HepG2 (cell line): ENCODE results near the gene NRGN. TPM values are rescaled to one million over a fixed set of nuclear protein-coding genes. Genes with fewer than 3 reads are reported as not detected.

Experiments
- BCL6 ChIP-seq: IDR thresholded peaks from 2 replicates; pipeline ENCODE4 v1.6.1; 2016; ENCODE audit warnings: missing genetic modification reagents, missing compliant biosample characterization
- CENPT ChIP-seq: sonication (generic); formaldehyde crosslinking; IDR thresholded peaks from 2 replicates; pipeline ENCODE4 v1.8.0; 2022; ENCODE audit warnings: low read depth, mild to moderate bottlenecking, moderate library complexity, missing genetic modification reagents
- HIVEP1 ChIP-seq: sonication (generic); formaldehyde crosslinking; IDR thresholded peaks from 2 replicates; pipeline ENCODE4 v1.4.0; 2020; ENCODE audit warnings: mild to moderate bottlenecking, missing genetic modification reagents
- IRF2 ChIP-seq: IDR thresholded peaks from 2 replicates; pipeline ENCODE4 v1.6.1; 2018; ENCODE audit warnings: missing genetic modification reagents, missing compliant biosample characterization
- MAFF ChIP-seq: IDR thresholded peaks from 2 replicates; pipeline ENCODE4 v1.6.1; 2011; ENCODE audit warnings: low read depth, low read length, improper control_type of control experiment
- MXD3 ChIP-seq: IDR thresholded peaks from 2 replicates; pipeline ENCODE4 v1.6.1; 2016; ENCODE audit warnings: mild to moderate bottlenecking, missing biosample characterization, missing genetic modification reagents
- NFKB2 ChIP-seq: sonication (generic); formaldehyde crosslinking; IDR thresholded peaks from 2 replicates; pipeline ENCODE4 v1.4.0; 2020; ENCODE audit warnings: missing genetic modification reagents, borderline replicate concordance
- SKI ChIP-seq: fragments of 450-650 bp; IDR thresholded peaks from one replicate; pipeline ENCODE4 v1.6.1; 2018; ENCODE audit warnings: mild to moderate bottlenecking; ENCODE audit not compliant: partially characterized antibody
- SMAD9 ChIP-seq: sonication (generic); formaldehyde crosslinking; IDR thresholded peaks from 2 replicates; pipeline ENCODE4 v1.5.1; 2020; ENCODE audit warnings: mild to moderate bottlenecking, missing genetic modification reagents
- SYNCRIP ChIP-seq: fragments of 200-400 bp; formaldehyde crosslinking; IDR thresholded peaks from 2 replicates; pipeline ENCODE4 v1.6.1; 2018; ENCODE audit warnings: mild to moderate bottlenecking, low read depth, low read length; ENCODE audit not compliant: insufficient read depth
- THYN1 ChIP-seq: sonication (generic); formaldehyde crosslinking; IDR thresholded peaks from 2 replicates; pipeline ENCODE4 v1.8.1; 2023; ENCODE audit warnings: low read depth, mild to moderate bottlenecking, moderate library complexity, missing genetic modification reagents, borderline replicate concordance
- ZNF224 ChIP-seq: sonication (generic); formaldehyde crosslinking; IDR thresholded peaks from 2 replicates; pipeline ENCODE4 v1.5.0; 2020; ENCODE audit warnings: mild to moderate bottlenecking, missing genetic modification reagents
- ZNF335 ChIP-seq: sonication (generic); formaldehyde crosslinking; IDR thresholded peaks from 2 replicates; pipeline ENCODE4 v1.4.0; 2020; ENCODE audit warnings: missing genetic modification reagents
- ZNF33A ChIP-seq: sonication (generic); formaldehyde crosslinking; IDR thresholded peaks from 2 replicates; pipeline ENCODE4 v1.5.1; 2020; ENCODE audit warnings: missing genetic modification reagents, mild to moderate bottlenecking, moderate library complexity, borderline replicate concordance
- ZNF496 ChIP-seq: sonication (generic); formaldehyde crosslinking; IDR thresholded peaks from 2 replicates; pipeline ENCODE4 v1.8.1; 2023; ENCODE audit warnings: mild to moderate bottlenecking, moderate library complexity, missing genetic modification reagents; ENCODE audit not compliant: insufficient replicate concordance
- ZNF614 ChIP-seq: IDR thresholded peaks from 2 replicates; pipeline ENCODE4 v1.6.1; 2018; ENCODE audit warnings: missing biosample characterization, missing genetic modification reagents, inconsistent platforms, borderline replicate concordance
- ZNF703 ChIP-seq: sonication (generic); formaldehyde crosslinking; IDR thresholded peaks from 2 replicates; pipeline ENCODE4 v1.5.1; 2020; ENCODE audit warnings: missing genetic modification reagents, mild to moderate bottlenecking, moderate library complexity, borderline replicate concordance
- ZNF776 ChIP-seq: sonication (generic); formaldehyde crosslinking; IDR thresholded peaks from 2 replicates; pipeline ENCODE4 v1.4.0; 2020; ENCODE audit warnings: mild to moderate bottlenecking, missing genetic modification reagents
- polyA plus RNA-seq, 8 experiments: library from polyadenylated mRNA; depleted of rRNA in 3 of 8; stranded (reverse) in 7 of 8; unstranded in 1 of 8; fragments of >200 nt; fragmentation: Illumina TruSeq in 4 of 8; extraction: Trizol in 4 of 8; gene quantifications; 2 replicates each; pipeline versions ENCODE4 v1.2.1 to v1.2.3, GENCODE V29; 2011 to 2016; ENCODE audit warnings: low read depth in 4 of 8, missing spikeins in 1 of 8, mixed read lengths in 1 of 8; ENCODE audit not compliant: insufficient read depth in 1 of 8
- total RNA-seq, 5 experiments: library from RNA; depleted of rRNA; stranded (reverse); fragments of >200 nt; fragmentation: Illumina TruSeq; extraction: Trizol; gene quantifications; 2 replicates each; pipeline ENCODE4 v1.2.3, GENCODE V29; 2016; ENCODE audit warnings: low read depth in 1 of 5
- TF ChIP-seq, protein P1 (sequence below): IDR thresholded peaks from 2 replicates; pipeline ENCODE4 v1.6.1; 2016; ENCODE audit warnings: missing compliant biosample characterization, missing genetic modification reagents, borderline replicate concordance
- TF ChIP-seq, protein P2 (sequence below): sonication (generic); formaldehyde crosslinking; IDR thresholded peaks from 2 replicates; pipeline ENCODE4 v1.4.0; 2020; ENCODE audit warnings: missing genetic modification reagents
- TF ChIP-seq, protein P3 (sequence below): sonication (generic); formaldehyde crosslinking; IDR thresholded peaks from 2 replicates; pipeline ENCODE4 v1.5.0; 2020; ENCODE audit warnings: missing genetic modification reagents, mild to moderate bottlenecking, borderline replicate concordance

NRGN gene
- total and polyA plus RNA-seq, 2 of the 13 experiments (the other 11 are each of a cell fraction or from before 2014, with no cell fraction given): 0.22 TPM; not detected in 1

DNA sequence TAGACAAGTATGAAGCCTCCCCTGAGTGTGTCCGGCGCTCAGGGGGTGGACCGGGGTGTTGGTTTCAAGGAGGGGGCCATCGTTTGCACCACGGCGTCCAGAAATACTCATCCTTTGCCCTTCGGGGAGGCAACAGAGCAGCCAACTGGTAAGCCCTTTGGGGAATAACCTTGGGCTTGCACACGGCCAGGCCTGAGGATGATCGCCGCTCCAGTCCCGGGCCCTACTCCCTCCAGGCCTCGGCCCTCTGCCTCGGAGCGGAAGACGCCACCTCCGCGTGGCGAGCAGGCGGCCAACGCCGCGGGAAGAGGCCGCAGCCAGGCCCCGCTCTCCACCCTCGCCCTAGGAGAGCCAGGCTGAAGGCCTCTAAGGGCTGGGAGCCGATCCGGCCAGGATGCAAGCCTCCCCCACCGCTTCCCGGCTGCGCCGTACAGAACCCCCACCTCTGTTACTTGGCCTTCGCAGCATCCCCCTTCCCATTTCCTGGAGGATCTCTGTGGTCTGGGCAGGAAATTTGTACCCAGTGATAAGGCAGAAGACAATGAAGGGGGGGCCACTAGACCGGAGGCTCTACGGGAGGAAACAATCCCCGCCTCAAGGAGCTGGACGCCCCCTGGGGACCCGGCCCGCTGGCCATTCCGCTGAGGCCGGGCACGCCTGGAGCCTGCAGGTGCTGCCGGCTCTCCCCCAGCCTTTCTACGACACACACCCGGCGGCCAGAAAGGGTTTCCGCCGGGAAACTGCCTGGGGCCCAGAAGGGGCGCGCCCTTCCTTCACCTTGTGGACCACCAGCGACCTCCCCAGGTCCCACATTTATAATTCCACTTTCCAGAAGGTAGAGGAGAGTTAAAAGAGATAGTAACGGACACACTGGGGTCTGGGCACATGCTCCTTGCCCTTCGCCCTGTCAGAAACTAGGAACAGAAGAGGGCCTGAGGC lies 19.8 kb downstream of the NRGN start (continued):
- TF ChIP-seq SKI (no peak), THYN1 (no peak), ZNF776 (CRISPR knock-in tag) (peak; percentile 80; the same call in 1 of the 2 replicates), SYNCRIP (no peak), MAFF (no peak), ZNF335 (no peak), ZNF496 (no peak), ZNF33A (no peak), CENPT (CRISPR knock-in tag) (no peak; the same call in 1 of the 2 replicates), ZNF703 (peak; percentile 74; the same call in 1 of the 2 replicates), SMAD9 (peak; percentile 88; the same call in 1 of the 2 replicates), MXD3 (peak; percentile 94), NFKB2 (CRISPR knock-in tag) (peak; percentile 97), BCL6 (CRISPR knock-in tag) (0 out of 2 replicates have a peak, but pooled peaks have one; percentile 16), HIVEP1 (CRISPR knock-in tag) (peak; percentile 42; the same call in 1 of the 2 replicates), ZNF224 (CRISPR knock-in tag) (0 out of 2 replicates have a peak, but pooled peaks have one; percentile 58), ZNF614 (no peak), IRF2 (CRISPR knock-in tag) (no peak)
- TF ChIP-seq, protein P1, sequence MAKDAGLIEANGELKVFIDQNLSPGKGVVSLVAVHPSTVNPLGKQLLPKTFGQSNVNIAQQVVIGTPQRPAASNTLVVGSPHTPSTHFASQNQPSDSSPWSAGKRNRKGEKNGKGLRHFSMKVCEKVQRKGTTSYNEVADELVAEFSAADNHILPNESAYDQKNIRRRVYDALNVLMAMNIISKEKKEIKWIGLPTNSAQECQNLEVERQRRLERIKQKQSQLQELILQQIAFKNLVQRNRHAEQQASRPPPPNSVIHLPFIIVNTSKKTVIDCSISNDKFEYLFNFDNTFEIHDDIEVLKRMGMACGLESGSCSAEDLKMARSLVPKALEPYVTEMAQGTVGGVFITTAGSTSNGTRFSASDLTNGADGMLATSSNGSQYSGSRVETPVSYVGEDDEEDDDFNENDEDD (CRISPR knock-in tag): peak; percentile 92
- TF ChIP-seq, protein P2, sequence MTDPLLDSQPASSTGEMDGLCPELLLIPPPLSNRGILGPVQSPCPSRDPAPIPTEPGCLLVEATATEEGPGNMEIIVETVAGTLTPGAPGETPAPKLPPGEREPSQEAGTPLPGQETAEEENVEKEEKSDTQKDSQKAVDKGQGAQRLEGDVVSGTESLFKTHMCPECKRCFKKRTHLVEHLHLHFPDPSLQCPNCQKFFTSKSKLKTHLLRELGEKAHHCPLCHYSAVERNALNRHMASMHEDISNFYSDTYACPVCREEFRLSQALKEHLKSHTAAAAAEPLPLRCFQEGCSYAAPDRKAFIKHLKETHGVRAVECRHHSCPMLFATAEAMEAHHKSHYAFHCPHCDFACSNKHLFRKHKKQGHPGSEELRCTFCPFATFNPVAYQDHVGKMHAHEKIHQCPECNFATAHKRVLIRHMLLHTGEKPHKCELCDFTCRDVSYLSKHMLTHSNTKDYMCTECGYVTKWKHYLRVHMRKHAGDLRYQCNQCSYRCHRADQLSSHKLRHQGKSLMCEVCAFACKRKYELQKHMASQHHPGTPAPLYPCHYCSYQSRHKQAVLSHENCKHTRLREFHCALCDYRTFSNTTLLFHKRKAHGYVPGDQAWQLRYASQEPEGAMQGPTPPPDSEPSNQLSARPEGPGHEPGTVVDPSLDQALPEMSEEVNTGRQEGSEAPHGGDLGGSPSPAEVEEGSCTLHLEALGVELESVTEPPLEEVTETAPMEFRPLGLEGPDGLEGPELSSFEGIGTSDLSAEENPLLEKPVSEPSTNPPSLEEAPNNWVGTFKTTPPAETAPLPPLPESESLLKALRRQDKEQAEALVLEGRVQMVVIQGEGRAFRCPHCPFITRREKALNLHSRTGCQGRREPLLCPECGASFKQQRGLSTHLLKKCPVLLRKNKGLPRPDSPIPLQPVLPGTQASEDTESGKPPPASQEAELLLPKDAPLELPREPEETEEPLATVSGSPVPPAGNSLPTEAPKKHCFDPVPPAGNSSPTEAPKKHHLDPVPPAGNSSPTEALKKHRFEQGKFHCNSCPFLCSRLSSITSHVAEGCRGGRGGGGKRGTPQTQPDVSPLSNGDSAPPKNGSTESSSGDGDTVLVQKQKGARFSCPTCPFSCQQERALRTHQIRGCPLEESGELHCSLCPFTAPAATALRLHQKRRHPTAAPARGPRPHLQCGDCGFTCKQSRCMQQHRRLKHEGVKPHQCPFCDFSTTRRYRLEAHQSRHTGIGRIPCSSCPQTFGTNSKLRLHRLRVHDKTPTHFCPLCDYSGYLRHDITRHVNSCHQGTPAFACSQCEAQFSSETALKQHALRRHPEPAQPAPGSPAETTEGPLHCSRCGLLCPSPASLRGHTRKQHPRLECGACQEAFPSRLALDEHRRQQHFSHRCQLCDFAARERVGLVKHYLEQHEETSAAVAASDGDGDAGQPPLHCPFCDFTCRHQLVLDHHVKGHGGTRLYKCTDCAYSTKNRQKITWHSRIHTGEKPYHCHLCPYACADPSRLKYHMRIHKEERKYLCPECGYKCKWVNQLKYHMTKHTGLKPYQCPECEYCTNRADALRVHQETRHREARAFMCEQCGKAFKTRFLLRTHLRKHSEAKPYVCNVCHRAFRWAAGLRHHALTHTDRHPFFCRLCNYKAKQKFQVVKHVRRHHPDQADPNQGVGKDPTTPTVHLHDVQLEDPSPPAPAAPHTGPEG (CRISPR knock-in tag): 0 out of 2 replicates have a peak, but pooled peaks have one; percentile 40
- TF ChIP-seq, protein P3, sequence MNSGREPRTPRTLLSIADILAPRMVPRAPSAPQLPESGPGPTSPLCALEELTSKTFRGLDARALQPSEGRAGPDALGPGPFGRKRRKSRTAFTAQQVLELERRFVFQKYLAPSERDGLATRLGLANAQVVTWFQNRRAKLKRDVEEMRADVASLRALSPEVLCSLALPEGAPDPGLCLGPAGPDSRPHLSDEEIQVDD (CRISPR knock-in tag): no peak; the same call in 1 of the 2 replicates
